Pancreas (tissue), 10 donors: ENCODE measurements around the gene WIPF3. TPM values are rescaled to one million over a fixed set of nuclear protein-coding genes. Genes with fewer than 3 reads are reported as not detected.

ENCODE experiments used
- ATAC-seq, 4 donors: fragments of 200-7000 bp; cut with Tn5 transposase; one replicate each; pipeline versions ENCODE4 v1.8.0 to v1.9.1; 2020; ENCODE audit warnings: mild to moderate bottlenecking in 4 of 4, moderate library complexity in 4 of 4
- DNase-seq, 6 donors: peaks; one replicate each; pipeline ENCODE4 v3.0.0-alpha.2; 2020
- FAIRE-seq: peaks from 2 replicates; lab custom pipeline; 2012; peaks lifted over from hg19 to GRCh38; lab: Jason Lieb, UNC
- H3K27ac ChIP-seq, 4 donors: fragments of 200-600 bp; sonication (generic); 1 replicate in 3 of 4; 2 replicates in 1 of 4; pipeline versions ENCODE4 v1.5.0 to v1.8.0; 2020
- H3K27me3 ChIP-seq, 4 donors: fragments of 200-600 bp; one replicate each; pipeline ENCODE4 v1.8.0; 2021
- H3K36me3 ChIP-seq, 3 donors: fragments of 200-600 bp; sonication (generic) in 1 of 3; one replicate each; pipeline versions ENCODE4 v1.5.0 to v1.8.0; 2020 to 2021
- H3K4me1 ChIP-seq, 3 donors: fragments of 200-600 bp; one replicate each; pipeline ENCODE4 v1.8.0; 2021
- H3K4me3 ChIP-seq, 4 donors: fragments of 200-600 bp; sonication (generic) in 2 of 4; one replicate each; pipeline versions ENCODE4 v1.5.0 to v1.8.0; 2020 to 2021
- H3K9me3 ChIP-seq, 4 donors: fragments of 200-600 bp; one replicate each; pipeline ENCODE4 v1.8.0; 2021
- CTCF ChIP-seq, 4 donors: fragments of 200-600 bp; sonication (generic) in 3 of 4; IDR thresholded peaks; one replicate each; pipeline versions ENCODE4 v1.5.0 to v1.8.0; 2021; ENCODE audit warnings: antibody characterized with exemption in 4 of 4
- WGBS, 2 donors: extraction: QIAGEN DNeasy Blood & Tissue Kit; methylation state at CpG; one replicate each; pipeline ENCODE4 v1.1.7; 2013; 5-methylcytosine and 5-hydroxymethylcytosine counted together
- intact Hi-C, 3 donors: fragments of 100-400 bp; cut with DNase I; formaldehyde crosslinking; loops; one replicate each; pipeline versions ENCODE4 v1.11.1 to v1.14.2; 2022
- polyA plus RNA-seq, 2 donors: library from polyadenylated mRNA; stranded (reverse); fragments of 200-250 nt; gene quantifications; one replicate each; pipeline ENCODE4 v1.2.3, GENCODE V29; 2013
- total RNA-seq, 6 donors: library from RNA; stranded (reverse); fragmentation: NEBNext Ultra II Directional in 4 of 6; extraction: Animal tissue kit (Norgen Biotek cat#: 25700) in 4 of 6; gene quantifications; one replicate each; pipeline versions ENCODE4 v1.2.1 to v1.2.4, GENCODE V29; 2021 to 2023
- donor health status: healthy with polysubstance abuse.
- donor health status: DM: no; HTN: no; CAD: no; lungs with moderate emphysema.
- donor health status: DM: no; HTN: no; CAD: no.
- donor health status: control.
- donor health status: control.
- donor health status: Bipolar disorder and iron deficiency.
- donor health status: DM: yes; HTN: yes; CAD: no.
- donor health status: DM: no; HTN: no; CAD: no.
- donor health status: DM: no; HTN: no; CAD: no.
- donor health status: DM: yes; HTN: yes; CAD: no.

WIPF3 gene
- total and polyA plus RNA-seq, 8 donors = 0.98 to 4.6 (median 1.6) TPM

GRCh38 chr7:29793507-29793906, 12.8 kb upstream of the WIPF3 start:
- no peak for ATAC-seq

DNA sequence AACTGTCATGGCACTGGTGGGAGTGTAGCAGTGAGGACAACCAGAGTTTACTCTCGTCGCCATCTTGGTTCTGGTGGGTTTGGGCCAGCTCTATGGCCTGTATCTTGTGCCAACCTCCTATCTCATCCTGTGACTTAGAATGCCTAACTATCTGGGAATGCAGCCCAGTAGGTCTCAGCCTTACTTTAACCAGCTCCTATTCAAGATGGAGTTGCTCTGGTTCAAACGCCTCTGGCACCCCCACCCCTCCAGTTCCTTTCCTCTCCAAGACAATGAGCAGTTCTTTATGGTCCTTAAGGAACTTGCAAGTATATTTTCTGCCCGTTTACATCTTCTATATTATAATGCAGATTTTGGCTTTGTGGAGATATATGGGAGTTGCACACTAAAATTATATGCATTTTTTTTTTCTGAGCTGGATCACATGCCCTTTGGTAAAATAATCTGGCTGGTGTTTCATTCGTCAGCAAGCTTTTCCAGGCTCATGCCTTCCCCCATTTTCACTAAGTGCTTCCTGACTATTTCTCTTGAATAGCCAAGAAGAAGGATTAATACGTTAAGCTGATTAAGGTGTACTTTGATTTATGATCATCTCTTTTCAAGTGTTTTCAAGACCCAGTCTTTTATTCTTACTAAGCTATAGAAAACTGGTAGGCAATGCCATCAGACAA, 11.2 kb upstream of the WIPF3 start:
- WGBS, 2 donors = 71 to 77% methylated on average over 6 of the region's 6 CpGs
- intact Hi-C loops = no loop called here
- DNase-seq = no peak
- no peak overlapping the region for H3K27ac ChIP-seq
- FAIRE-seq = no peak
- TF ChIP-seq CTCF (IDR thresholded peaks at IDR 0.05) = no peak
- no peak overlapping the region for H3K4me3 ChIP-seq
- no peaks in the 10 kb centered on the region for H3K9me3 ChIP-seq
- H3K36me3 ChIP-seq = no peaks in the 10 kb centered on the region
- no peaks in the 10 kb centered on the region for H3K27me3 ChIP-seq
- H3K4me1 ChIP-seq = no peaks in the 10 kb centered on the region
- ATAC-seq = no peak

More at GRCh38 chr7:29793507-29793906, 12.8 kb upstream of the WIPF3 start:
- Histone ChIP-seq H3K4me1 (no peaks in the 10 kb centered on the region), H3K27me3 (no peaks in the 10 kb centered on the region), H3K9me3 (no peaks in the 10 kb centered on the region), H3K27ac (no peak overlapping the region), H3K36me3 (no peaks in the 10 kb centered on the region), H3K4me3 (no peak overlapping the region)
- intact Hi-C loops = no loop called here
- 58 to 69% methylated on average over 2 of the region's 2 CpGs for WGBS, 2 donors
- no peak for FAIRE-seq
- no peak for DNase-seq
- TF ChIP-seq CTCF (IDR thresholded peaks at IDR 0.05) = no peak

- Histone ChIP-seq H3K4me1 (no peaks in the 10 kb centered on the region), H3K9me3 (no peaks in the 10 kb centered on the region), H3K27me3 (no peaks in the 10 kb centered on the region), H3K27ac (no peak overlapping the region), H3K36me3 (no peaks in the 10 kb centered on the region), H3K4me3 (no peak overlapping the region)
- no peak for TF ChIP-seq CTCF (IDR thresholded peaks at IDR 0.05)
- 25 to 40% methylated on average over 2 of the region's 2 CpGs for WGBS, 2 donors
- no peak for FAIRE-seq
- intact Hi-C loops = no loop called here
- ATAC-seq = no peak
- no peak for DNase-seq
Observed at GRCh38 chr7:29795696-29796580, 10.4 kb upstream of the WIPF3 start.

GRCh38 chr7:29797112-29797944, 9.0 kb upstream of the WIPF3 start:
- TF ChIP-seq CTCF (IDR thresholded peaks at IDR 0.05) = no peak
- H3K36me3 ChIP-seq = no peaks in the 10 kb centered on the region
- H3K9me3 ChIP-seq = no peaks in the 10 kb centered on the region
- H3K27me3 ChIP-seq = no peaks in the 10 kb centered on the region
- H3K4me1 ChIP-seq = no peaks in the 10 kb centered on the region
- 84 to 89% methylated on average over 7 of the region's 7 CpGs for WGBS, 2 donors
- intact Hi-C loops = no loop called here
- no peak for DNase-seq
- ATAC-seq = no peak
- H3K4me3 ChIP-seq = no peak overlapping the region
- no peak for FAIRE-seq
- H3K27ac ChIP-seq = no peak overlapping the region
